CD4-positive, alpha-beta T cell treated with Interleukin-6 at 100 ng/mL for 8 hours (primary cell): ENCODE data around the gene HSDL2.
A peak's percentile ranks its signal among the peaks of the same experiment; 100 is the strongest.
"Not testable (repeated sequence)": the region's sequence is repeated elsewhere in the genome, so short reads cannot be mapped to it uniquely, and the experiment has no call there.

Source experiments
- DNase-seq: peaks from one replicate; pipeline ENCODE4 v3.0.0-alpha.2; 2020; ENCODE audit warnings: mixed read lengths, low spot score

Gene HSDL2

DNA sequence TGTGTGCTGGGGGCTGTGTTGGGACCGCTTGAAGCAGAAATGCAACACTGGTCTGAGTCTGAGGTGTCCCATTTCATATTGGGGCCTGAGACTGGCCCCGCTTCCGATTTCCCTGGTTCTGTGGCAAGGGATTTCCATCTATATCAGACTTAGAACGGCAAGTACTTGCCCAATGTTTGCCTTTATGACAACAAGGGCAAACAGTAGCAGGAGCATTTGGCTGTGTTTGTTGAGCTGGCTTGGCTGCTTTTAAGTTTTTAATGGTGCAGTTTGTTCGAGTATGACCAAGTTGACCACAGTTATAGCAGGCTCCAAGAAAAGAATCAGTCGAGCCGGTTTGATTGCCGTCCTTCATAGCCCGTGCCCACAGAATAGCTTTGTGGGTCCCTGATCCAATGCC, 17.0 kb downstream of the HSDL2 start:
- no peak for DNase-seq

DNA sequence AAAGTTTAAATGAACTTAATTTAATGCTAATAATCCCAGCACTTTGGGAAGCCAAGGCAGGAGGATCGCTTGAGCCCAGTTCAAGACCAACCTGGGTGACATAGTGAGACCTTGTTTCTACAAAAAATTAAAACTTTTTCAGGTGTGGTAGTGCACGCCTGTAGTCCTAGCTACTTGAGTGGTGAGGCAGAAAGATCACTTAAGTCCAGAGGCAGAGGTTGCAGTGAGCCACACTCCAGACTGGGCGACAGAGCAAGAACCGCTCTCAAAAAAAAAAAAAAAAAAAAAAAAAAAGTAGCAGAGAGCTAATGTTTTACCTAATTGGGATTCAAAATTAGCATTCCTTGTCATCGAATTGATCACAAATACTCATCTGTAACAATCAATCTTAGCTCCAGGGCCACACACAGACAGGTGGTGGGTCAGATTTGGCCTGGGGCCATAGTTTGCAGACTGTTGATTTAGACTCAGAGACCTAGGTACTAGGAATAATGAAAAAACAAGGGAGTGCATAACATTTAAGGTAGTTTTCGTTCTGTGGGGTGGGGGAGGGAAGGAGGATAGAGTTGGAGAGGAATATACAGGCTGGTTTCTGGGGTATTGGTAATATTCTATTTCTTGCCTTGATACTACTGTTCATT, 21.4 kb downstream of the HSDL2 start:
- DNase-seq = no peak

DNA sequence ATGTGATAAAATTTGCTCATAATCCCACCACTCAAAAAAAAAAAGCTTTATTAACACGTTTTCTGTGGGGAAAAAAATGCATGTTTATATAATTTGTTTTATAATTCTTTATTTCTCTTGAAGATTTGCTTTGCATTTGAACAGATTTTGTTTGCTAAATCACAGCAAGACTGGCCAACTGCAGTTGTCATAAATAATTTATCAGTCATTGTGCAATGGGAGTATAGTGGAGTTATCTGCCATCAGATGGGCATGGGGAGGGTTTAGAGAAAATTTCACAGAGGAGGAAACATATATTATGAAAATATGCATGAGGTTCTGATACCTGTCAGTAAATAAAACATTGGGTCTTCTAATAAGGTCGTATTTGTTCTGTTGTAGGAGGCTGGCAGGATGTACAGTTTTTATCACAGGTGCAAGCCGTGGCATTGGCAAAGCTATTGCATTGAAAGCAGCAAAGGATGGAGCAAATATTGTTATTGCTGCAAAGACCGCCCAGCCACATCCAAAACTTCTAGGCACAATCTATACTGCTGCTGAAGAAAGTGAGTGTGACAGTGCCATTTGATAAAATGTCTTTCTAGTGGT, 23.8 kb downstream of the HSDL2 start:
- no peak for DNase-seq

DNA sequence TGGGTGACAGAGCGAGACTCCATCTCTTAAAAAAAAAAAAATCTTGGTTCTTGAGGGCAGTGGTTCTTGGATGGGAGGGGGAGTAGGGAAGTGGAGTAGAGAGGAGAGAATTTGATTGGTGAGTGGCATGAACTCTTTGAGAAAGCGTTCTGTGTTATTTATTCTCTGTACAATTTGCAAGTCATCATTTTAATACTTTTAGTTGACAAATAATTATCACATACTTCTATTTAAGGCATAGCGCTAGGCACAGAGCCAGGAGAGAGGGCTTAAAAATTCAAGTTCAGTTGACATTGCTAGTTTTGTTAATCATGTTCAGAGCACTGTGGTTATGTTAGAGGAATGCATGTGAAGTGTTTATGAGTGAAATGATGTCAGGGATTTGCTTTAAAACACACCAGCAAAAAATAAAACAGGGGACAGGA, 24.6 kb downstream of the HSDL2 start:
- no peak for DNase-seq

DNA sequence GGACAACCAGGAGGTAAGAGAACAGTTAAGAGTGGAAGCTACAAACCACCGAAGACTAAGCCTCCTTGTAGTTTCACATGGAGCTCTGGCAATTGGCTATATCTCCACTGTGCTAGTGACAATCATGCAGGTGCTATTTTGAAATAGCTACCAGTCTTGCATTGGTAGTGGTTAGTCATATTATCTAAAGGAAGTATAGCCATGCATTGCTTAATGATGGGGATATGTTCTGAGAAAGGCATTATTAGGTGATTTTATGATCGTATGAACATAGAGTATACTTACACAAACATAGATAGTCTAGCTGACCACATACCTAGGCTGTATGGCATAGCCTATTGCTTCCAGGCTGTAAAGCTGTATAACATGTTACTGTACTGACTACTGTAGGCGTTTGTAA, 28.4 kb downstream of the HSDL2 start:
- no peak for DNase-seq

DNA sequence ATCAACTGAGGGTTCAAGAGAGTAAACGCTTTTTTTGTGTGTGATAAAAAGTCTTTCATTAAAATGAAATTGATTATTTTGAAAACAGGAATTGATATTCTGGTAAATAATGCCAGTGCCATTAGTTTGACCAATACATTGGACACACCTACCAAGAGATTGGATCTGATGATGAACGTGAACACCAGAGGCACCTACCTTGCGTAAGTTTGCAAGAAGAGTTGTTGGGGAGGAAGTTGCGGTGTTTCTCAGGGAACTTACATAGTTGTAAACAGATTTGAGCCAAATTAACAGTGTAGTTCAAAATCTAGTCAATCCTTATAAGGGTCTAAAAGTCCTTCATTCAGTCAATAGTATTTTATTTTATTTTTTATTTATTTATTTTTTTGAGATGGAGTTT, 28.9 kb downstream of the HSDL2 start:
- DNase-seq = no peak

DNA sequence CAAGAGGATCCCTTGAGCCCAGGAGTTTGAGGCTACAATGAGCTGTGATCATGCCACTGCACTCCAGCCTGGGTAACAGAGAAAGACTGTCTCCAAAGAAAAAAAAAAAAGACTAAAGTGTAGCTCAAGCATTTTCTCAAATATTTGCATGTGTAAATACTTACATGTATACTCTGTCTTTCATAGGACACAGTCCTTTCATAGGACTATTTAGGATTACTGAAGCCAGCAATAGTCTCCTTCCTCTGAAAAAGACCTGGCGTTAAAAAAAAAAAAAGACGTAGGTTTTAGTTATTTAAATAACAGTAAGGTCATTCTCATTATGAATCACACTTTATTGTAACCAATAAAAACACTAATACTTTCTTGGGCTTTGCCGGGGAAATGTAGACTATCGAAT, 29.9 kb downstream of the HSDL2 start:
- DNase-seq = no peak

DNA sequence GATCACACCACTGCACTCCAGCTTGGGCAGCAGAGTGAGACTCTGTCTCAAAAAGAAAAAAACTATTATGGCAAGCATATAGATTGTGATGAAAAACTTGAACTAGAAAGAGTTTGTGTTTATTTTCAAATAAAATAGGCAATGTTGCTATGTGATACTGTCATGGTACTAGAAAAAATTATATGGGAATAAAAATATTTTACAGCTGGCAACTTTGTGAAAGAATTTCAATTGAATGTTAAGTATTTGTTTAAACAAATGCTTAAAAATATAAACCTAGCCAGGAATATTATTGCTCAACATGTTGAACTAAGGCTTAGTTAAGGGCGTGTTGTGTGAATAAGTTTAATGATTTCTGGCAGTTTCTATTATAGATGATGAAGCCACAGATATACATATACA, 31.7 kb downstream of the HSDL2 start:
- DNase-seq = no peak

DNA sequence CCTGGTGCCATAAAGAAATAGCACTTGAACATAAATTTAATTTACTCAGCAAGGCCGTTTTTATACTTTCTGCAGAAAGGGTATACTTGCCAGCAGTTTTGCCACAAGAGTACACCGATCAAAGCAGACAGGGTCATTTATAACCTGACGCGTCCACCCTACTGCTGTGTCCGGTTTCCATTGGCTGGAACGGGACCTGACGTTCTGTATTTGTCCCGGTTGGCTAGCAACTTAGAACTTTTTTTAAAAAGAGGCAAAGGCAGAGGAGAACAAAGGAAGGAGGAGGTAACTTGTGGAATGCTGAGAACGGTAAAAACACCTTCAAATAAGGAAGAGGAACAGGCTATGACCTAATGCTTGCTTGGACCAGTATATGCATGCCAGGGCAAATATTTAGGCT, 33.8 kb downstream of the HSDL2 start:
- not testable (repeated sequence) for DNase-seq

DNA sequence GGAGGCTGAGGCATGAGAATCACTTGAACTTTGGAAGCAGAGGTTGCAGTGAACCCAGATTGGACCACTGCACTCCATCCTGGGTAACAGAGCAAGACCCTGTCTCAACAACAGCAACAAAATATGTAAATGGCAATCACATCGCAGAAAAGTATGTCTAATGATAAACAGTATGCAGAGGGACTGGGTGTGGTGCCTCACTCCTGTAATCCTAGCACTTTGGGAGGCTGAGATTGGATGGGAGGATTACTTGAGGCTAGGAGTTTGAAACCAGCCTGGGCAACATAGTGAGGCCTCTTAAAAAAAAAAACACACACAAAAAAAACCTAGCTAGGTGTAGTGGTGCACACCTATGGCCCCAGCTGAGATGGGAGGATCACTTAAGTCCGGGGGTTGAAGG, 40.3 kb downstream of the HSDL2 start:
- no peak for DNase-seq

DNA sequence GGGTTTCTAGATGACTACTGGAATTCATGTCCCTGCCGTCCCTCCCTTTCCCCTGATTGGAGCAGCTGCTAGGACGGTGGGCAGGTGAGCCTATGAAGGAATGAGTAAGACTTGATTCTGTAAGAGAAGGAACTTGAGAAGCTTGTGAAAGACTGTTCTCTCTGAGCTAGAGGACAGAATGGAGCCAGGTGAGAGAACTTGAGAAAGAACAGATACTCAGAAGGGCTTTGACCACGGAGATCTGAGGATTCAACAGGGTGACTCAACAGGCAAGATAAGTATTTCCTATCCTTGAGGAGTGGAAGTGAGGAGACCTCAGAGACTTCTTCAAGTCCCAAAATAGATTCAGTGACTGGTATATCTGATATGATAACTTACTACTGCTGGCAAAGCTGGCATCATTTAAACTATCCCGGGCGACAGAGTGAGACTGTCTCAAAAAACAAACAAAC, 41.9 kb downstream of the HSDL2 start:
- no peak for DNase-seq

DNA sequence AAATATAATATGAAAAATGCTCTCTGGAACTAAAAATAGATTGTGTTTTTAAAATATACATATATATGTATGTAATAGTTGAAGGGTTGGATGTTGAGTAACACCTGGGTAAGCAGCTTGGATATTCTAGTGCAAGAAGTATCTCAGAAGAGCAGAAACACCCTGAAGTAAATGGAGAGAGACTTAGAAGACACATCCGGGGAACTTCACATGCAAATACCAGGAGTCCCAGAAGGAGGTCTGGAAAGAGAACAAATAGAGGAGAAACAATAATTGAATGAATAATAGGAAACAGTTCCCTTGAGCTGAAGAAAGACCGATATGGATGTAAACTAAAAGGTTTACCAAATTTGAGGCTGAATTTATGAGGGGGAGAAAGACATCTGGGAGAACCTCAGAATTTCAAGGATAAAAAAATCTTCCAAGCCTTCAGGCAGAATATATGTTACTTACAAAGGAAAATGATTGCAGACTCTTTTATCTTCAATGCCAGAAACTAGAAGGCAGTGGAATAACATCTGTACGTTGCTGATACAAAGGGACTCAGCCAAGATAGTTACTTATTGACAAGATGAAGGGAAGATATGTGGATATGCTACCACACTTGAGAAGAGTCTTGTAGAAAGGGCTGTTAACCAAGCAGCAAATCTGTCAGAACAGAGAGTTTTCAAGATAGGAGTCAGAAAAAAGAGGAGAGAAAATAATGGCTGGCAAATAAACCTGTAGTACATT, 42.7 kb downstream of the HSDL2 start:
- DNase-seq = no peak

DNA sequence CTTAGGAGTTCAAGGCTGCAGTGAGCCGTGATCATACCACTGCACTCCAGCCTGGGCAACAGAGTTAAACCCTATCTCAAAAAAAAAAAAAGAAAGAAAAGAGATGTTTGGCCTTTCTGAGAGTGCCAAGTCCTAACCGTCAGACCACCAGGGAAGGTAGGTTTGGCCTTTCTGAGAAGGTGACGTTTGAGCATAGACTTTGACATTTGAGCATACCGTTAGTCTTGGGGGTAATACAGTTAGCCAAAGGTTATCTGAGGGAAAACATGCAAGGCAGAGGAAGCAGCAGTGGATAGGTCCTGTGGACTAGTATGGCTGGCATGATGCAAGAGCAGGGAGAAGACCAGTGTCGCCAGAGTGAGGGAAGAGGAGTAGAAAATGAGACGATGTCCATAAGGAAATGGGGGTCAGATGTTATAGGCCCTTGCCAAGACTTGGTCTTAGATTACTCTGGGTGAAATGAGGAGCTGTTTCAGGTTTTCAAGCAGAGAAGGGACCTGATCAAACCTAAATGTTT, 50.2 kb downstream of the HSDL2 start:
- no peak for DNase-seq

DNA sequence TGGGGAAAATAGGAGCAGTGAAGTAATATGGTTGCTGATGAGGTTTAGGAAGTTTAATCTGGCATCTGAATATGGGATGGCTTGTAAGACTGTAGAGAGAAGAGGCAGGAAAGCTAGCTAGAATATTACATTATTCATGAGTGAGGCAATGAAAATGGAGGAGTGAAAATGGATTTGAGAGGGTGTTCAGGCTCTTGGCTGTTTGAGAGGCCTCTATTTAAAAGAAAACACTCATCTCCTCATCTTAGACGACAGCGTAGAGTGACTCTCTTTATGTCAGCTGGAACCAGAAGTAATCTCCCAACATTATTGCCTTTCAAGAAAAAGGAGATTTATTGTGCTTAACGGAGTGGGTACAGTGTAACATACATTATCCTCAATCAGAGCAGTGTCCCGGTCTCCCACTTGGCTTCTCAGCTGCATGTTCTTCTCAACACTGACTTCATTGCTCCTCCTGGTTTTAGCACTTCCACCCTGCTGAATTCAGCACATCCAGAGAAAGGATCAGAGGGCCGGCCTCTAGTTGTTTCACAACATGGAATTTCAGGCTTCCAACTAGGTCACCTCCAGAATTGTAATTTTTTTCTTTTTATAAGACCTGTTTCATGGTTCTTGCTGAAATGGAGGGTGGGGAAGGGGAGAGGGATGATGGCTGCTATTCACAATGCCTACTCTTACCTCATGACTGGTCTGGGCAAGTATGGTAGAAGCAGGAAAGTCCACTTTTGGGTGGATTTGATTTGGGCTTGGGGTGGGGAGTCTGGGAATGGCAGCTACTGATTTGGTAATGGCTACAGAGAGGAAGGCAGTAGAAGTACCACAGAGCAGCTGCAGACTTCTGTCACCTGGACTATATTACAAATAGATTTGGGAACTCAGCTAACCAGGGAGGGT, 53.8 kb downstream of the HSDL2 start:
- DNase-seq = no peak

DNA sequence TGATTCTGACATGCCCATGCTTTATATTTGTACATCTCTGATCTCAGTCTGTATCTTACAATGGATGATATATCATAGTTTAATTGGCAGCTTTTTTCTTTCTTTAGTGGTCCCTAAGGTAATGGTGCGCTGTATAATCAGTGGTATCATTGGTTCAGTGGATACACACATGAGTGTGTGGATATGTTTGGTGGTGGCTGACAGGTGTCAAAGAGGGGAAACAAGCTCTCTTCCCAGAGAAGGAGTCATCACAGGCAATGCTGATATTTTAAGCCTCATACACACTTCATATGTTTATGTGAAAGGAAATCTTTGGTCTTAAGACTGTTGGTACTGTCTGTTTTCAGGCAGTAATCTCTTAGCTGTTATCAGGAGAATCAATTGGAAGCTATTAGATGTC, 54.6 kb downstream of the HSDL2 start:
- DNase-seq = no peak

DNA sequence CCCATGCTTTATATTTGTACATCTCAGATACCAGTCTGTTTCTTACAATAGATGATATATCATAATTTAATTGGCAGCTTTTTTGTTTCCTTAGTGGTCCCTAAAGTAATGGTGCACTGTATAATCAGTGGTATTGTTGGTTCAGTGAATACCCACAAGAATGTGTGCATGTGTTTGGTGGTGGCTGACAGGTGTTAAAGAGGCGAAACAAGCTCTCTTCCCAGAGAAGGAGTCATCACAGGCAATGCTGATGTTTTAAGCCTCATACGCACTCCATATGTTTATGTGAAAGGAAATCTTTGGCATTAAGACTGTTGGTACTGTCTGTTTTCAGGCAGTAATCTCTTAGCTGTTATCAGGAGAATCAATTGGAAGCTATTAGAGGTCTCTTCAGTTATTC, 57.5 kb downstream of the HSDL2 start:
- DNase-seq = no peak

DNA sequence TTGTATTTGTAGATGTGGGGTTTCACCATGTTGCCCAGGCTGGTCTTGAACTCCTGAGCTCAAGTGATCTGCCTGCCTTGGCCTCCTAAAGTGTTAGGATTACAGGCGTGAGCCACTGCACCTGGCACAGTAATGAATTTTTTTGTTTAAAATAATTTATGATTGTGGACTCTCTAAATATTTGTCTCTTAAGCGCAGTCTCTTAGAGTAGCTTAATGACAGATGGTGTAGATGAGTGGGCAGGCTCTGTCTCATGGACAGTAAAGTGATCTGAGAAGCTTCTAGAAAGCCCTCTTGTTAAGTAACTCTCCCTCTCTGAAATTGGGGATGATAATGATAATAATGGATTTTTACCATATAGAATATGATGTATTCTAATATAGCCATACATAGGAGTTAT, 59.3 kb downstream of the HSDL2 start:
- DNase-seq = no peak

DNA sequence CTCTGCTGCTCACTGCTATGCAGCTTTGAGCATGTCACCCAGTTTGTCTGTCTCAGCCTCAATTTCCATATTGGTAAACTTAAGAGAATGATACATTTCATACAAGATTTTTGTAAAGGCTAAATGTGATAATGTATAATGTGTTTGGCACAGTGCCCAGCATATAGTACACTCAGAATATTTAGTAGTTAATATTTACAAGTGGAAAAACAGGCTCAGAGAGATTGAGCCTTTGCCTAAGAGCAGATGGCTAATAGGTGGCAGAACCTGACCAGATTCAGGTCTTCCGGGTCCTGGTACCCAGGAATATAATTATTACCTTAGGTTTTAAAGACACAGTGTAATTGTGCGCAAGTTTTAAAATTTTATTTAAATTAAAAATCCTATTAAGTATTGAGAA, 59.9 kb downstream of the HSDL2 start:
- no peak for DNase-seq

DNA sequence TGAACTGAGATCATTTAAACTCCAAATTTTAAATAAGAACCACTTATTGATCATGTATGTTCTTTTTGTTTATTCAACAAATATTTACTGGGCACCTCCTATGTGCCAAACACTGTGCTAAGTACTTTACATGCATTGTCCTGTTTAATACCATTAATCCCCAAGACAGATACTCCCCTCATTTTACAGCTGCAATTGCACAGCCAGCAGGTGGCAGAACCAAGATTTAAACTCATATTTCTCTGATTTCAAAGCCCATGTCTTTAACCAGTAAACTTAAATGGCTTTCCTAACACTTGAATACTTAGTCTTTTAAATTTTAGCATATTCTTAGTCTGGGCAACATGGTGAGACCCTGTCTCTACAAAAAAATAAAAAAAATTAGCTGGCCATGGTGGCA, 63.3 kb downstream of the HSDL2 start:
- DNase-seq = peak; percentile 14

DNA sequence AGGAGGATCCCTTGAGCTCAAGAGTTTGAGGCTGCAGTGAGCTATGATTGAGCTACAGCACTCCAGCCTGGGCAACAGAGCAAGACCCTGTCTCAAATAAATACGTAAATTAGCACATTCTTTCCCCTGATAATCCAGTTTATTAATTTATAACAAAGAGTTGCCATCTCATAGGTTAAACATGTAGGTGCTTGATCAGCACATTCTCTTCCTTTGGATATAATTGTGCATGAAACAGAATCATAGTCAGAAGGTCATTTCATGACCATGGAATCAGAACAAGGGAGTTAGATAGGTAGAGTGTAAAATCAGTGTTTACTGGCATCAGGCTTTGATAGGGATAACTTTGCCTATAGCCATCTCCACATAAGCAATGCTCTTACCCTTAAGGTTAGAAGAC, 63.7 kb downstream of the HSDL2 start:
- DNase-seq = no peak

DNA sequence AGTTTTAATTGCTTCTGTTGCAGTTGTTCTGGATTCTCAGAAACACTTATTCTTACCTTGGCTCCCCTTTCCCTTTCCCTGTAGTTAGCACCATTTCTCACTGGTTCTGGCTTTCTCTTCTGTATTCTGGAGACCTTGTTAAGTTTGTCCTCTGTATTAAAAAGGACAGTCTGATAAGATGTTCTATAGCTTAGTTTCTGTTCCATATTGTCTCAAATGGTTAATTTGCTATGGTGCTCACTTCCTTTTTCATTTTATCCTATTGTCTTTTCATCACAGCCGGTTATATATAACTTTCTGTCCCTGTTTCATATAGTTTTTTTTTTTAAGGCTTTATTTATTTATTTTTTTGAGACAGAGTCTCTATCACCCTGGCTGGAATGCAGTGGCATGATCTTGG, 65.3 kb downstream of the HSDL2 start:
- DNase-seq = no peak

DNA sequence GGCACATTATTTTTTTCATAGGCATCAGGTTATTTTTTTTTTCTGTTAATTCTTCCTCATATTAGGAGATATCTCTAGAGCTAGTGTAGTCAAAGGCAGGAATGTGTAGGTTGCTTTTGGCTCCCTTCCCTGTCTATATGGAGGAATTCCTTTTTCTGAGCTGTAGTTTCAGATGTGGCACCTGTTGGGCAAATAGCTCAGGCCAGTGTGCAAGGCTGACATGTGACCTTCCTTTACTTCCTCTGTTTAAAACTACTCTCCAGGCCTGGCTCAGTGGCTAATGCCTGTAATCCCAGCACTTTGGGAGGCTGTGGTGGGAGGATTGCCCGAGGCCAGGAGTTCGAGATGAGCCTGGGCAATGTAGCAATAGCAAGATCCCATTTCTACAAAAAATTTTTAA, 66.2 kb downstream of the HSDL2 start:
- no peak for DNase-seq
